WTC11 (cell line): ENCODE data around the gene CLOCK.

Experiments
- CTCF ChIP-seq: fragments of 200-600 bp; IDR thresholded peaks from 2 replicates; pipeline ENCODE4 v1.8.0; 2022; ENCODE audit warnings: antibody characterized with exemption
- NFE2L1 ChIP-seq: sonication (generic); formaldehyde crosslinking; IDR thresholded peaks from 2 replicates; pipeline ENCODE4 v1.8.1; 2023; ENCODE audit warnings: missing genetic modification reagents
- RELA ChIP-seq: sonication (generic); formaldehyde crosslinking; IDR thresholded peaks from 2 replicates; pipeline ENCODE4 v1.8.1; 2022; ENCODE audit warnings: missing genetic modification reagents, mild to moderate bottlenecking, borderline replicate concordance
- SMAD4 ChIP-seq: sonication (generic); formaldehyde crosslinking; IDR thresholded peaks from 2 replicates; pipeline ENCODE4 v1.8.0; 2022; ENCODE audit warnings: mild to moderate bottlenecking, missing genetic modification reagents
- USF1 ChIP-seq: sonication (generic); formaldehyde crosslinking; IDR thresholded peaks from 2 replicates; pipeline ENCODE4 v1.8.0; 2022; ENCODE audit warnings: mild to moderate bottlenecking, missing genetic modification reagents
- TF ChIP-seq, protein P1 (sequence below): sonication (generic); formaldehyde crosslinking; conservative IDR thresholded peaks from 2 replicates; pipeline ENCODE4 v1.8.1; 2022; ENCODE audit warnings: mild to moderate bottlenecking, missing genetic modification reagents

- TF ChIP-seq USF1 (CRISPR knock-in tag) (no peak), NFE2L1 (CRISPR knock-in tag) (no peak), CTCF (no peak), SMAD4 (no peak), RELA (no peak)
- TF ChIP-seq, protein P1, sequence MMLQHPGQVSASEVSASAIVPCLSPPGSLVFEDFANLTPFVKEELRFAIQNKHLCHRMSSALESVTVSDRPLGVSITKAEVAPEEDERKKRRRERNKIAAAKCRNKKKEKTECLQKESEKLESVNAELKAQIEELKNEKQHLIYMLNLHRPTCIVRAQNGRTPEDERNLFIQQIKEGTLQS: no peak
Observed at GRCh38 chr4:55416176-55416575, 130.5 kb downstream of the CLOCK start.
